HUES6 (cell line): ENCODE results near the gene PYGO2.

Source experiments
- H3K27ac ChIP-seq: 2 replicates; pipeline ENCODE4 v1.7.0; 2013; ENCODE audit warnings: low read depth, mild to moderate bottlenecking, low read length, inconsistent platforms
- H3K27me3 ChIP-seq: 2 replicates; pipeline ENCODE4 v1.6.1; 2013; ENCODE audit warnings: low read length; ENCODE audit not compliant: control insufficient read depth, insufficient read depth
- H3K36me3 ChIP-seq: 2 replicates; pipeline ENCODE4 v1.6.1; 2013; ENCODE audit warnings: low read length; ENCODE audit not compliant: control insufficient read depth, insufficient read depth
- H3K4me1 ChIP-seq: 2 replicates; pipeline ENCODE4 v1.6.1; 2013; ENCODE audit warnings: low read length; ENCODE audit not compliant: control insufficient read depth, insufficient read depth
- H3K4me3 ChIP-seq: 2 replicates; pipeline ENCODE4 v1.5.1; 2013; ENCODE audit warnings: low read depth, low read length
- H3K9ac ChIP-seq: one replicate; pipeline ENCODE4 v1.6.1; 2013; ENCODE audit warnings: mild to moderate bottlenecking, low read length
- H3K9me3 ChIP-seq: 2 replicates; pipeline ENCODE4 v1.6.1; 2013; ENCODE audit warnings: low read depth, low read length; ENCODE audit not compliant: control insufficient read depth, insufficient read depth

PYGO2 gene

GRCh38 chr1:155004352-155005075 lies 42.9 kb upstream of the PYGO2 start:
- Histone ChIP-seq H3K27me3 (no peaks in the 10 kb centered on the region), H3K9me3 (no peaks in the 10 kb centered on the region), H3K4me1 (peaks cover 31% of the 10 kb centered on the region), H3K9ac (peak overlapping the region; percentile 12), H3K4me3 (peak overlapping the region; percentile 99), H3K27ac (peak overlapping the region; percentile 34), H3K36me3 (no peaks in the 10 kb centered on the region)

GRCh38 chr1:155003766-155004351 lies 42.3 kb upstream of the PYGO2 start:
- Histone ChIP-seq H3K9me3 (no peaks in the 10 kb centered on the region), H3K27ac (peak overlapping the region; percentile 34), H3K27me3 (no peaks in the 10 kb centered on the region), H3K9ac (peak overlapping the region; percentile 79), H3K4me3 (peak overlapping the region; percentile 99), H3K36me3 (no peaks in the 10 kb centered on the region), H3K4me1 (peaks cover 30% of the 10 kb centered on the region)

- Histone ChIP-seq H3K4me3 (peak overlapping the region; percentile 99), H3K36me3 (no peaks in the 10 kb centered on the region), H3K27me3 (no peaks in the 10 kb centered on the region), H3K4me1 (peaks cover 28% of the 10 kb centered on the region), H3K27ac (peak overlapping the region; percentile 34; the same call in 1 of the 2 replicates), H3K9ac (peak overlapping the region; percentile 80), H3K9me3 (no peaks in the 10 kb centered on the region)
These were observed 41.7 kb upstream of the PYGO2 start for GRCh38 chr1:155003227-155003765.

GRCh38 chr1:155002464-155003226 lies 41.1 kb upstream of the PYGO2 start, which contains the start of gene ZBTB7B:
TSS of gene ZBTB7B (plus strand) at chr1:155002802. CDS start at chr1:155014661, 11,859 bp downstream.
- Histone ChIP-seq H3K27ac (peak within 1 kb of the TSS; percentile 90; the same call in 1 of the 2 replicates), H3K27me3 (no peaks in the 10 kb centered on the region), H3K9me3 (no peaks in the 10 kb centered on the region), H3K9ac (peak within 1 kb of the TSS; percentile 80), H3K4me3 (peak within 1 kb of the TSS; percentile 99), H3K36me3 (no peaks in the 10 kb centered on the region), H3K4me1 (peaks cover 23% of the 10 kb centered on the region)

GRCh38 chr1:155001675-155002463 lies 40.3 kb upstream of the PYGO2 start:
- H3K36me3 ChIP-seq = no peaks in the 10 kb centered on the region
- no peaks in the 10 kb centered on the region for H3K27me3 ChIP-seq
- H3K27ac ChIP-seq = peak overlapping the region; percentile 90; the same call in 1 of the 2 replicates
- peak overlapping the region; percentile 68 for H3K4me3 ChIP-seq
- H3K4me1 ChIP-seq = peaks cover 23% of the 10 kb centered on the region
- H3K9me3 ChIP-seq = no peaks in the 10 kb centered on the region
- peak overlapping the region; percentile 71 for H3K9ac ChIP-seq

GRCh38 chr1:155001425-155001674 lies 39.8 kb upstream of the PYGO2 start:
- Histone ChIP-seq H3K9ac (peak overlapping the region; percentile 71), H3K4me1 (peaks cover 23% of the 10 kb centered on the region), H3K4me3 (peak overlapping the region; percentile 68), H3K27me3 (no peaks in the 10 kb centered on the region), H3K27ac (peak overlapping the region; percentile 90; the same call in 1 of the 2 replicates), H3K9me3 (no peaks in the 10 kb centered on the region), H3K36me3 (no peaks in the 10 kb centered on the region)

- peak overlapping the region; percentile 68 for H3K4me3 ChIP-seq
These were observed 39.3 kb upstream of the PYGO2 start for GRCh38 chr1:155000726-155001424.

GRCh38 chr1:155000411-155000725 lies 38.8 kb upstream of the PYGO2 start:
- Histone ChIP-seq H3K4me3 (peak overlapping the region; percentile 68), H3K27ac (peak overlapping the region; percentile 1; the same call in 1 of the 2 replicates), H3K9ac (peak overlapping the region; percentile 55), H3K9me3 (no peaks in the 10 kb centered on the region), H3K36me3 (no peaks in the 10 kb centered on the region), H3K4me1 (peaks cover 18% of the 10 kb centered on the region), H3K27me3 (no peaks in the 10 kb centered on the region)

More at GRCh38 chr1:155000726-155001424, 39.3 kb upstream of the PYGO2 start:
- peak overlapping the region; percentile 71 for H3K9ac ChIP-seq
- H3K4me1 ChIP-seq = peaks cover 23% of the 10 kb centered on the region
- no peaks in the 10 kb centered on the region for H3K36me3 ChIP-seq
- no peaks in the 10 kb centered on the region for H3K27me3 ChIP-seq
- peak overlapping the region; percentile 90; the same call in 1 of the 2 replicates for H3K27ac ChIP-seq
- no peaks in the 10 kb centered on the region for H3K9me3 ChIP-seq

GRCh38 chr1:154999571-155000410 lies 38.2 kb upstream of the PYGO2 start:
- H3K36me3 ChIP-seq = no peaks in the 10 kb centered on the region
- H3K9ac ChIP-seq = peak overlapping the region; percentile 55
- H3K27me3 ChIP-seq = no peaks in the 10 kb centered on the region
- peak overlapping the region; percentile 1; the same call in 1 of the 2 replicates for H3K27ac ChIP-seq
- peak overlapping the region; percentile 68 for H3K4me3 ChIP-seq
- H3K9me3 ChIP-seq = no peaks in the 10 kb centered on the region
- H3K4me1 ChIP-seq = peaks cover 15% of the 10 kb centered on the region
